Spinal cord (tissue), 10 donors: ENCODE results near the gene TLX2. TPM values are rescaled to one million over a fixed set of nuclear protein-coding genes. Genes with fewer than 3 reads are reported as not detected.
A peak's percentile ranks its signal among the peaks of the same experiment; 100 is the strongest.

Experiments
- DNase-seq, 6 donors: peaks; one replicate each; pipeline versions ENCODE4 v3.0.0 to v3.0.0-alpha.2; 2013 to 2015; ENCODE audit warnings: low spot score in 6 of 6, low read depth in 4 of 6
- H3K27ac ChIP-seq: one replicate; pipeline ENCODE4 v1.5.1; 2013; ENCODE audit warnings: low read depth, low read length, control low read depth
- H3K27me3 ChIP-seq: one replicate; pipeline ENCODE4 v1.6.1; 2013; ENCODE audit warnings: low read length; ENCODE audit not compliant: control insufficient read depth, insufficient read depth
- H3K36me3 ChIP-seq: one replicate; pipeline ENCODE4 v1.6.1; 2013; ENCODE audit warnings: low read length; ENCODE audit not compliant: control insufficient read depth, insufficient read depth
- H3K4me1 ChIP-seq: one replicate; pipeline ENCODE4 v1.6.1; 2013; ENCODE audit warnings: low read length; ENCODE audit not compliant: control insufficient read depth, insufficient read depth
- H3K4me3 ChIP-seq: one replicate; pipeline ENCODE4 v1.5.1; 2013; ENCODE audit warnings: low read depth, low read length, control low read depth
- H3K9me3 ChIP-seq: one replicate; pipeline ENCODE4 v1.6.1; 2013; ENCODE audit warnings: low read length; ENCODE audit not compliant: control insufficient read depth, insufficient read depth
- WGBS: methylation state at CpG from one replicate; pipeline ENCODE4 v1.1.5; 2013; ENCODE audit warnings: missing lambda C conversion rate; ENCODE audit not compliant: insufficient coverage; 5-methylcytosine and 5-hydroxymethylcytosine counted together
- polyA plus RNA-seq, 2 donors: library from polyadenylated mRNA; unstranded; fragments of 120-200 nt; gene quantifications; one replicate each; pipeline ENCODE4 v1.2.1, GENCODE V29; 2013; ENCODE audit not compliant: insufficient read length in 2 of 2
- total RNA-seq, 2 donors: library from RNA; depleted of rRNA in 1 of 2; stranded (reverse); fragments of 120-200 nt in 1 of 2; fragments of >200 nt in 1 of 2; gene quantifications; one replicate each; pipeline versions ENCODE4 v1.2.3 to v1.2.4, GENCODE V29; 2013 to 2014
- donor health status: healthy.

TLX2 gene
- total and polyA plus RNA-seq, 4 donors: 0.11 to 0.69 (median 0.27) TPM; not detected in 1

DNA sequence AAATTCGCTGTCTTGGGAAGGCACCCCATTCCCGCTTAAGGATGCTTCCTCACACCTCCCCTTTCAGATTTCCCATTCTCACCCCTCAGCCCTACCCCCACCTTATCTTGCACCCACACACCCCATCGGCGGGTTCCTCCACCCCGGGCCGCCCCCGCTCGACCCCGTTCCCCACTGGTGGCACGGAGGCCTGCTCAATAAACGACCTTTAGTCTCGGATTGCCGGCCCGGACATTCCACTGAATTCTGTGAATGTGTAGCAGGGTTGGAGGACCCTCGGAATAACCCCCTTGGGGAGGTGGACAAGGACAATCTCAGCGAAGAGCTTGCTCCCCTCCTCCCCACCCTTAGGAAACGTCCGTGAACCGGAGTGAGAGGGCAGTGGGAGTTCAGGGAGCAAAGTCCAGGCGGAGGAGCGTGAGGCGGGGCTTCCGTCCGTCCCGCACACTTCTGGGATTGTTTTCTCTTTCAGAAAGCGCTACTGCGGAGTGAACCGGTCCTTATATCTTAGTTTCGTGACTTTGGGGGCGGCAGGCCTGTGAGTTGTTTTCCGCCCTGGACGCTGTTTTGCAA is 12.0 kb upstream of the TLX2 start:
- H3K4me3 ChIP-seq: peak overlapping the region; percentile 45
- no peak for DNase-seq
- H3K9me3 ChIP-seq: no peaks in the 10 kb centered on the region
- H3K27ac ChIP-seq: no peak overlapping the region
- peaks cover 76% of the 10 kb centered on the region for H3K4me1 ChIP-seq
- WGBS: 9% methylated on average over 16 of the region's 32 CpGs
- H3K27me3 ChIP-seq: peaks cover 94% of the 10 kb centered on the region
- peaks cover 15% of the 10 kb centered on the region for H3K36me3 ChIP-seq

DNA sequence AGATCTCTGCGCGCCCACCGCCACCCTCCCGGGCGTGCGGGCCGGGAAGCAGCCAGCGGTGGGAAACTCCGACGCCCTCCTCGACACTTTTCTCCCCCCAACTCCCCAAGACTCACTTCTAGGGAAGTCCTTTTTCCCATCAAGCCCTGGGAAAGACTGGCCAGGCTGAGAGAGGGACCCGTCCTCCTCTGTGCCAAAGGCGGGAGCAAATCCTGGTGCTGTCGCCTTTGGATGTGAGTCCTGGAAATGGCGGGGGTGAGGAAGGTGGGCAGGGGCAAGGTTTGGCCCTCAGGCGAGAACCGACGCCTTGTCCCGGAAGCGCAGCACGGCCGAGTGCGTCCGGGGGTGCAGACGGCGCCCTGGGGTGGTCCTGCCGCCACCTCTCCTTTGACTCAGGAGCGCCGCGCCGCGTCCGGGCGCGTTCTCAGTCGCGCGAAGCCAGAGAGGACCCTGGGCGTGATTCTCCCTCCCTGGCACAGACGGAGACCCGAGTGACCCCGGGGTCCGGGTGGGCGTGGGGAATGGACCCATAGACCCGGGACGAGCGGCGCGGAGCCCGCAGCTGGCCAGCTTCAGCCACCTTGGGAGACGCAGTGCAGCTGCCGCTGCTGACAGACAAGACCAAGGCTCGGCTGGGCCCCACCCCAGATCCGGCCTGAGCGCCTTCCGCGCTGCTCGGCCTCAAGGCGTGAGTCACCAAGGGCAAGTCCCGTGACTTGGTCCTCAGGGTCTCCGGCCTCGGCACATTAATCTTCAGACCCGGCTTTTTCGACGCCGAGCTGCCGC is 11.3 kb upstream of the TLX2 start:
- Histone ChIP-seq H3K4me1 (peaks cover 73% of the 10 kb centered on the region), H3K36me3 (peaks cover 15% of the 10 kb centered on the region), H3K27me3 (peaks cover 87% of the 10 kb centered on the region), H3K4me3 (peak overlapping the region; percentile 45), H3K9me3 (no peaks in the 10 kb centered on the region), H3K27ac (no peak overlapping the region)
- no peak for DNase-seq
- 2% methylated on average over 67 of the region's 67 CpGs for WGBS

- Histone ChIP-seq H3K4me3 (peak overlapping the region; percentile 45), H3K9me3 (no peaks in the 10 kb centered on the region), H3K27me3 (peaks cover 83% of the 10 kb centered on the region), H3K36me3 (peaks cover 15% of the 10 kb centered on the region), H3K27ac (no peak overlapping the region), H3K4me1 (peaks cover 70% of the 10 kb centered on the region)
- DNase-seq: no peak
- WGBS: 21% methylated on average over 44 of the region's 45 CpGs
Measured at GRCh38 chr2:74503506-74504475, 10.5 kb upstream of the TLX2 start.

- Histone ChIP-seq H3K27ac (no peak overlapping the region), H3K27me3 (peaks cover 80% of the 10 kb centered on the region), H3K4me3 (no peak overlapping the region), H3K36me3 (peaks cover 15% of the 10 kb centered on the region), H3K4me1 (peaks cover 62% of the 10 kb centered on the region), H3K9me3 (no peaks in the 10 kb centered on the region)
- 83% methylated on average over 1 of the region's 3 CpGs for WGBS
- no peak for DNase-seq
Measured at GRCh38 chr2:74504591-74504990, 9.7 kb upstream of the TLX2 start.

- no peak for DNase-seq
- H3K36me3 ChIP-seq: peaks cover 15% of the 10 kb centered on the region
- no peaks in the 10 kb centered on the region for H3K9me3 ChIP-seq
- H3K4me1 ChIP-seq: peaks cover 55% of the 10 kb centered on the region
- H3K27ac ChIP-seq: no peak overlapping the region
- H3K4me3 ChIP-seq: no peak overlapping the region
- no CpG with 5 or more reads among the region's 14 CpGs for WGBS
- peaks cover 80% of the 10 kb centered on the region for H3K27me3 ChIP-seq
Measured at GRCh38 chr2:74505448-74506246, 8.6 kb upstream of the TLX2 start.

GRCh38 chr2:74507145-74507925 is 6.9 kb upstream of the TLX2 start, which contains the start of gene PCGF1:
TSS of gene PCGF1 (minus strand) at chr2:74507695. CDS start at chr2:74507668, 27 bp downstream.
- Histone ChIP-seq H3K27ac (peak within 1 kb of the TSS; percentile 100), H3K9me3 (no peaks in the 10 kb centered on the region), H3K27me3 (peaks cover 80% of the 10 kb centered on the region), H3K4me3 (peak within 1 kb of the TSS; percentile 100), H3K36me3 (peaks cover 15% of the 10 kb centered on the region), H3K4me1 (peaks cover 49% of the 10 kb centered on the region)
- under 1% methylated on average over 49 of the region's 56 CpGs for WGBS
- peak; percentile 98 to 100 (median 98) for DNase-seq

DNA sequence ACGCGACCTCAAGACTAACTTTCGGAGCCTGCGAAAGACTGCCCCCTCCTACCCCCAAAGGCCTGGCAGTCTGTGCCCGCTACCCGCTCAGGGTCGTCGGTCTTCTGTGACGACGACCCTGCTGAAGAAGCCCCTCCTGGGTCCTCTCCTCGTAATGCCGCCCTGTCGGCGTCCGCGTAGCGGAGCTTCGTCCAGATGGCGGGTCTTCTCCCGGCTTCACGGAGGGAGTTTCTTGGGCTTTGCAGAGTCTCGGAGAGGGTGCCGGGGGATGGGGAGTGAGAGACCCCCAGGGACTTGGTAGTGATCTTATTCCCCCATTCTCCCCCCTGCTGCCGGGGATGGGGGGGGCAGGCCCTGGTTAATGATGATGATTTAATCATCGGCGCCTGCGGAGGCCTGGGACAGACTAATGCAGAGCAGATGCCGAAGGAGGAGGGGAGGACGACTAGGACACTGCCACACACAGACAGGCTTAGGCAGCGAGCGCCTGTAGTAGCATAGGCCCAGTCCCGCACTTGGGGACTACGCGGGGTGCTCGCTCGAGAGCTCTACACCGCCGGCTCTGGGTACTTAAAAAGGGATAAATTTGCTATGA is 6.2 kb upstream of the TLX2 start:
- peaks cover 79% of the 10 kb centered on the region for H3K27me3 ChIP-seq
- H3K9me3 ChIP-seq: no peaks in the 10 kb centered on the region
- H3K27ac ChIP-seq: peak overlapping the region; percentile 100
- H3K36me3 ChIP-seq: peaks cover 15% of the 10 kb centered on the region
- H3K4me1 ChIP-seq: peaks cover 42% of the 10 kb centered on the region
- peak in 1 of 6 donors; percentile 69 for DNase-seq
- peak overlapping the region; percentile 100 for H3K4me3 ChIP-seq
- 1% methylated on average over 29 of the region's 38 CpGs for WGBS

DNA sequence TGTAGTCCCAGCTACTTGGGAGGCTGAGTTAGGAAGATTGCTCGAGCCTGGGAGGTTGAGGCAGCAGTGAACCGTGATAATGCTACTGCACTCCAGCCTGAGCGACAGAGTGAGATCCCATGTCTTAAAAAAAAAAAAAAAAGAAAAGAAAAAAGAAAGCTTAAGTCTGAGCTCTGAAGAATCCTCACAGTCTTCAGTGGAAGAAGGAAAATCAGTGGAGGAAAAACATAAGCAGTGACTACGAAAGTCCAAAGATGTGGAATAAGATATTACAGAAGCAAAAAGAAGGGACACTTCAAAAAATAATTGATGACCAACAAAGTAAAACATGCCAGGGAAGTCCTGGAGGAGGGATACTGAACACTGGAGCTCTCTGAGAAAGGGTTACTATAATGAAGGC is 4.0 kb upstream of the TLX2 start:
- Histone ChIP-seq H3K27me3 (peaks cover 79% of the 10 kb centered on the region), H3K4me1 (peaks cover 42% of the 10 kb centered on the region), H3K27ac (no peak overlapping the region), H3K9me3 (no peaks in the 10 kb centered on the region), H3K4me3 (no peak overlapping the region), H3K36me3 (peaks cover 9% of the 10 kb centered on the region)
- DNase-seq: no peak
- WGBS: 84% methylated on average over 4 of the region's 4 CpGs
